HepG2 (cell line): ENCODE measurements around the gene AGER. TPM values are rescaled to one million over a fixed set of nuclear protein-coding genes. Genes with fewer than 3 reads are reported as not detected.

ENCODE experiments used
- ATAC-seq: fragments of 200-7000 bp; cut with Tn5 transposase; 3 replicates; pipeline ENCODE4 v1.9.1; 2020; ENCODE audit warnings: mild to moderate bottlenecking, moderate library complexity
- BruUV-seq: library from RNA; stranded (reverse); fragments of 400-500 nt; replicated peaks from 2 replicates; lab custom pipeline; 2021; lab: Mats Ljungman, UMichigan
- CTCF ChIA-PET: fragments of 300-600 bp; formaldehyde crosslinking; extraction: SDS; loops from one replicate; lab custom pipeline; 2021; ENCODE audit warnings: low total read pairs, inconsistent platforms, low intra/inter-chr PET ratio; lab: Yijun Ruan, JAX
- POLR2A ChIA-PET: fragments of 350-600 bp; sonication (Branson Sonifier 250); formaldehyde crosslinking; loops from one replicate; lab custom pipeline; 2020; ENCODE audit warnings: antibody characterized with exemption, inconsistent platforms; lab: Yijun Ruan, JAX
- DNase-seq: peaks from one replicate; pipeline ENCODE4 v3.0.0-alpha.2; 2015; ENCODE audit warnings: low spot score
- FAIRE-seq: peaks from 3 replicates; lab custom pipeline; 2011; peaks lifted over from hg19 to GRCh38; lab: Jason Lieb, UNC
- H2AFZ ChIP-seq: one replicate; pipeline ENCODE4 v1.6.1; 2011; ENCODE audit warnings: low read length, inconsistent platforms
- H3K27ac ChIP-seq: fragments of 300-600 bp; 3 replicates; pipeline ENCODE4 v1.8.0; 2011; ENCODE audit warnings: mixed run types, mild to moderate bottlenecking, mixed read lengths, low read length, inconsistent platforms; ENCODE audit not compliant: insufficient read depth; ENCODE audit errors: extremely low read length
- H3K27me3 ChIP-seq, 2 experiments: fragments of 200-600 bp in 1 of 2; 2 replicates in 1 of 2; 3 replicates in 1 of 2; pipeline versions ENCODE4 v1.6.0 to v1.8.0; 2011; ENCODE audit warnings: low read length in 2 of 2, mild to moderate bottlenecking in 2 of 2, moderate library complexity in 2 of 2, inconsistent platforms in 1 of 2; ENCODE audit not compliant: insufficient read depth in 2 of 2, control insufficient read depth in 1 of 2
- H3K36me3 ChIP-seq, 2 experiments: fragments of 200-600 bp in 1 of 2; replicated peaks in 1 of 2; 2 replicates in 1 of 2; 3 replicates in 1 of 2; pipeline versions ENCODE4 v1.5.1 to v1.8.0; 2011; ENCODE audit warnings: low read length in 2 of 2, inconsistent platforms in 1 of 2; ENCODE audit not compliant: insufficient read depth in 2 of 2, control insufficient read depth in 1 of 2
- H3K4me1 ChIP-seq: 2 replicates; pipeline ENCODE4 v1.5.1; 2012; ENCODE audit warnings: low read length, inconsistent platforms; ENCODE audit not compliant: insufficient read depth
- H3K4me2 ChIP-seq: 2 replicates; pipeline ENCODE4 v1.6.0; 2011; ENCODE audit warnings: low read depth, low read length, inconsistent platforms
- H3K4me3 ChIP-seq, 3 experiments: fragments of 200-600 bp in 1 of 3; sonication (generic), shearing (Covaris generic) in 1 of 3; replicated peaks in 1 of 3; 2 replicates each; pipeline ENCODE4 v1.5.1; 2011 to 2016; ENCODE audit warnings: low read length in 3 of 3, inconsistent platforms in 2 of 3, low read depth in 2 of 3, mild to moderate bottlenecking in 2 of 3, control low read depth in 1 of 3, mixed read lengths in 1 of 3; ENCODE audit not compliant: insufficient read depth in 1 of 3
- H3K79me2 ChIP-seq: one replicate; pipeline ENCODE4 v1.6.1; 2011; ENCODE audit warnings: low read length, inconsistent platforms; ENCODE audit not compliant: insufficient read depth
- H3K9ac ChIP-seq: 2 replicates; pipeline ENCODE4 v1.6.0; 2011; ENCODE audit warnings: mild to moderate bottlenecking, low read depth, low read length, inconsistent platforms; ENCODE audit not compliant: insufficient read depth
- H3K9me3 ChIP-seq: 2 replicates; pipeline ENCODE4 v1.5.1; 2012; ENCODE audit warnings: mild to moderate bottlenecking, low read length
- H4K20me1 ChIP-seq: 2 replicates; pipeline ENCODE4 v1.6.0; 2011; ENCODE audit warnings: inconsistent platforms, mild to moderate bottlenecking, low read length, moderate library complexity; ENCODE audit not compliant: insufficient read depth
- CEBPB ChIP-seq: IDR thresholded peaks from 2 replicates; pipeline ENCODE4 v1.6.1; 2011; ENCODE audit warnings: low read depth, low read length, improper control_type of control experiment, borderline replicate concordance
- HIVEP1 ChIP-seq: sonication (generic); formaldehyde crosslinking; IDR thresholded peaks from 2 replicates; pipeline ENCODE4 v1.4.0; 2020; ENCODE audit warnings: mild to moderate bottlenecking, missing genetic modification reagents
- KLF15 ChIP-seq: sonication (generic); formaldehyde crosslinking; IDR thresholded peaks from 2 replicates; pipeline ENCODE4 v1.8.1; 2023; ENCODE audit warnings: borderline replicate concordance, mild to moderate bottlenecking, inconsistent platforms, missing genetic modification reagents, mixed read lengths
- MBD4 ChIP-seq: IDR thresholded peaks from 2 replicates; pipeline ENCODE4 v1.6.1; 2012; ENCODE audit warnings: low read length, inconsistent platforms, borderline replicate concordance
- NCOA5 ChIP-seq: sonication (generic); formaldehyde crosslinking; IDR thresholded peaks from 2 replicates; pipeline ENCODE4 v1.4.0; 2020; ENCODE audit warnings: missing genetic modification reagents
- PLRG1 ChIP-seq: fragments of 450-650 bp; conservative IDR thresholded peaks from 2 replicates; pipeline ENCODE4 v1.6.1; 2016
- ZBTB44 ChIP-seq: sonication (generic); formaldehyde crosslinking; IDR thresholded peaks from 2 replicates; pipeline ENCODE4 v1.4.0; 2020; ENCODE audit warnings: missing genetic modification reagents
- ZNF18 ChIP-seq: sonication (generic); formaldehyde crosslinking; IDR thresholded peaks from 2 replicates; pipeline ENCODE4 v1.8.0; 2022; ENCODE audit warnings: mild to moderate bottlenecking, missing genetic modification reagents; ENCODE audit not compliant: insufficient replicate concordance
- ZNF879 ChIP-seq: sonication (generic); formaldehyde crosslinking; IDR thresholded peaks from 2 replicates; pipeline ENCODE4 v1.8.1; 2023; ENCODE audit warnings: missing genetic modification reagents
- WGBS: methylation state at CpG from one replicate; pipeline ENCODE4 v1.1.6; 2017; ENCODE audit warnings: low lambda C conversion rate; 5-methylcytosine and 5-hydroxymethylcytosine counted together
- in situ Hi-C: cut with HindIII; loops from 2 replicates; pipeline ENCODE4 v1.10.0; 2017; ENCODE audit warnings: low pct_unique_long_range_greater_than_20kb; ENCODE audit not compliant: extremely low pct_ligation_motif_present
- intact Hi-C: fragments of 100-400 bp; cut with micrococcal nuclease; formaldehyde crosslinking; loops from one replicate; pipeline ENCODE4 v1.10.0; 2022; ENCODE audit not compliant: unreplicated experiment
- polyA plus RNA-seq, 8 experiments: library from polyadenylated mRNA; depleted of rRNA in 3 of 8; stranded (reverse) in 7 of 8; unstranded in 1 of 8; fragments of >200 nt; fragmentation: Illumina TruSeq in 4 of 8; extraction: Trizol in 4 of 8; gene quantifications; 2 replicates each; pipeline versions ENCODE4 v1.2.1 to v1.2.3, GENCODE V29; 2011 to 2016; ENCODE audit warnings: low read depth in 4 of 8, missing spikeins in 1 of 8, mixed read lengths in 1 of 8; ENCODE audit not compliant: insufficient read depth in 1 of 8
- total RNA-seq, 5 experiments: library from RNA; depleted of rRNA; stranded (reverse); fragments of >200 nt; fragmentation: Illumina TruSeq; extraction: Trizol; gene quantifications; 2 replicates each; pipeline ENCODE4 v1.2.3, GENCODE V29; 2016; ENCODE audit warnings: low read depth in 1 of 5
- TF ChIP-seq, protein P1 (sequence below): sonication (generic); formaldehyde crosslinking; IDR thresholded peaks from 2 replicates; pipeline ENCODE4 v1.4.0; 2020; ENCODE audit warnings: missing genetic modification reagents

The AGER gene
- total and polyA plus RNA-seq, 2 of the 13 experiments (the other 11 are each of a cell fraction or from before 2014, with no cell fraction given) = 1.9 to 5.1 TPM

GRCh38 chr6:32220021-32220420 lies 36.0 kb upstream of the AGER start:
- Histone ChIP-seq H3K9ac (no peak overlapping the region), H3K4me1 (no peaks in the 10 kb centered on the region), H3K4me2 (no peak overlapping the region), H3K4me3 (no peak overlapping the region), H3K27me3 (peaks cover 11 to 81% of the 10 kb centered on the region in 2 experiments; a peak in 4 of 5 replicates), H3K9me3 (no peaks in the 10 kb centered on the region), H3K79me2 (no peaks in the 10 kb centered on the region), H4K20me1 (no peaks in the 10 kb centered on the region), H2AFZ (no peak overlapping the region), H3K36me3 (no peaks in the 10 kb centered on the region), H3K27ac (no peak overlapping the region)
- no peak for FAIRE-seq
- CTCF ChIA-PET = no interaction called here
- intact Hi-C loops = no loop called here
- DNase-seq = no peak
- WGBS = 7% methylated on average over 4 of the region's 4 CpGs
- POLR2A ChIA-PET = no interaction called here
- ATAC-seq = no peak
- TF ChIP-seq ZNF879 (CRISPR knock-in tag) = no peak
- TF ChIP-seq NCOA5 (CRISPR knock-in tag) = no peak
- TF ChIP-seq ZBTB44 (CRISPR knock-in tag) = no peak
- TF ChIP-seq PLRG1 = no peak
- BruUV-seq = no TSS peak
- in situ Hi-C loops = no loop called here

- H3K4me3 ChIP-seq = no peak overlapping the region
- H3K79me2 ChIP-seq = no peaks in the 10 kb centered on the region
- in situ Hi-C loops (no loop called here), intact Hi-C loops (no loop called here)
- H3K9me3 ChIP-seq = no peaks in the 10 kb centered on the region
- FAIRE-seq (no peak), ATAC-seq (no peak), DNase-seq (no peak)
- no peaks in the 10 kb centered on the region for H3K4me1 ChIP-seq
- H3K36me3 ChIP-seq = no peaks in the 10 kb centered on the region
- peaks cover 11 to 75% of the 10 kb centered on the region in 2 experiments; a peak in 4 of 5 replicates for H3K27me3 ChIP-seq
- WGBS = 11% methylated on average over 6 of the region's 7 CpGs
- no peak overlapping the region for H2AFZ ChIP-seq
- ChIA-PET CTCF (no interaction called here), POLR2A (no interaction called here)
- H3K27ac ChIP-seq = no peak overlapping the region
- H3K4me2 ChIP-seq = no peak overlapping the region
- no TSS peak for BruUV-seq
- H4K20me1 ChIP-seq = no peaks in the 10 kb centered on the region
- H3K9ac ChIP-seq = no peak overlapping the region
- TF ChIP-seq CEBPB = no peak
- TF ChIP-seq MBD4 = no peak
- TF ChIP-seq ZNF18 (CRISPR knock-in tag) = no peak
- TF ChIP-seq HIVEP1 (CRISPR knock-in tag) = no peak
- no peak for TF ChIP-seq KLF15
- TF ChIP-seq, protein P1, sequence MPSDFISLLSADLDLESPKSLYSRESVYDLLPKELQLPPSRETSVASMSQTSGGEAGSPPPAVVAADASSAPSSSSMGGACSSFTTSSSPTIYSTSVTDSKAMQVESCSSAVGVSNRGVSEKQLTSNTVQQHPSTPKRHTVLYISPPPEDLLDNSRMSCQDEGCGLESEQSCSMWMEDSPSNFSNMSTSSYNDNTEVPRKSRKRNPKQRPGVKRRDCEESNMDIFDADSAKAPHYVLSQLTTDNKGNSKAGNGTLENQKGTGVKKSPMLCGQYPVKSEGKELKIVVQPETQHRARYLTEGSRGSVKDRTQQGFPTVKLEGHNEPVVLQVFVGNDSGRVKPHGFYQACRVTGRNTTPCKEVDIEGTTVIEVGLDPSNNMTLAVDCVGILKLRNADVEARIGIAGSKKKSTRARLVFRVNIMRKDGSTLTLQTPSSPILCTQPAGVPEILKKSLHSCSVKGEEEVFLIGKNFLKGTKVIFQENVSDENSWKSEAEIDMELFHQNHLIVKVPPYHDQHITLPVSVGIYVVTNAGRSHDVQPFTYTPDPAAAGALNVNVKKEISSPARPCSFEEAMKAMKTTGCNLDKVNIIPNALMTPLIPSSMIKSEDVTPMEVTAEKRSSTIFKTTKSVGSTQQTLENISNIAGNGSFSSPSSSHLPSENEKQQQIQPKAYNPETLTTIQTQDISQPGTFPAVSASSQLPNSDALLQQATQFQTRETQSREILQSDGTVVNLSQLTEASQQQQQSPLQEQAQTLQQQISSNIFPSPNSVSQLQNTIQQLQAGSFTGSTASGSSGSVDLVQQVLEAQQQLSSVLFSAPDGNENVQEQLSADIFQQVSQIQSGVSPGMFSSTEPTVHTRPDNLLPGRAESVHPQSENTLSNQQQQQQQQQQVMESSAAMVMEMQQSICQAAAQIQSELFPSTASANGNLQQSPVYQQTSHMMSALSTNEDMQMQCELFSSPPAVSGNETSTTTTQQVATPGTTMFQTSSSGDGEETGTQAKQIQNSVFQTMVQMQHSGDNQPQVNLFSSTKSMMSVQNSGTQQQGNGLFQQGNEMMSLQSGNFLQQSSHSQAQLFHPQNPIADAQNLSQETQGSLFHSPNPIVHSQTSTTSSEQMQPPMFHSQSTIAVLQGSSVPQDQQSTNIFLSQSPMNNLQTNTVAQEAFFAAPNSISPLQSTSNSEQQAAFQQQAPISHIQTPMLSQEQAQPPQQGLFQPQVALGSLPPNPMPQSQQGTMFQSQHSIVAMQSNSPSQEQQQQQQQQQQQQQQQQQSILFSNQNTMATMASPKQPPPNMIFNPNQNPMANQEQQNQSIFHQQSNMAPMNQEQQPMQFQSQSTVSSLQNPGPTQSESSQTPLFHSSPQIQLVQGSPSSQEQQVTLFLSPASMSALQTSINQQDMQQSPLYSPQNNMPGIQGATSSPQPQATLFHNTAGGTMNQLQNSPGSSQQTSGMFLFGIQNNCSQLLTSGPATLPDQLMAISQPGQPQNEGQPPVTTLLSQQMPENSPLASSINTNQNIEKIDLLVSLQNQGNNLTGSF = no peak
Observed at GRCh38 chr6:32218167-32218566, 34.1 kb upstream of the AGER start.
